WTC11 (cell line): ENCODE data around the gene LNX2. TPM values are rescaled to one million over a fixed set of nuclear protein-coding genes. Genes with fewer than 3 reads are reported as not detected.

Experiments
- AFF4 ChIP-seq: sonication (generic); formaldehyde crosslinking; IDR thresholded peaks from 2 replicates; pipeline ENCODE4 v1.8.1; 2023; ENCODE audit warnings: mild to moderate bottlenecking, missing genetic modification reagents, borderline replicate concordance
- CREM ChIP-seq: sonication (generic); formaldehyde crosslinking; IDR thresholded peaks from 2 replicates; pipeline ENCODE4 v1.8.1; 2022; ENCODE audit warnings: mild to moderate bottlenecking, missing genetic modification reagents, moderate library complexity
- GABPB1 ChIP-seq: sonication (generic); formaldehyde crosslinking; IDR thresholded peaks from 2 replicates; pipeline ENCODE4 v1.8.1; 2023; ENCODE audit warnings: mild to moderate bottlenecking, missing genetic modification reagents
- GRHL2 ChIP-seq: fragments of 250-450 bp; sonication (Bioruptor Pico); IDR thresholded peaks from 2 replicates; pipeline ENCODE4 v1.8.0; 2022; ENCODE audit warnings: mild to moderate bottlenecking, moderate library complexity; ENCODE audit not compliant: insufficient replicate concordance, severe bottlenecking
- HMGXB4 ChIP-seq: sonication (generic); formaldehyde crosslinking; IDR thresholded peaks from 2 replicates; pipeline ENCODE4 v1.8.1; 2023; ENCODE audit warnings: mild to moderate bottlenecking, moderate library complexity, missing genetic modification reagents
- JAZF1 ChIP-seq: fragments of 250-450 bp; sonication (Bioruptor Pico); IDR thresholded peaks from 2 replicates; pipeline ENCODE4 v1.9.0; 2021; ENCODE audit warnings: moderate library complexity, mild to moderate bottlenecking, inconsistent platforms
- NR3C1 ChIP-seq: sonication (generic); formaldehyde crosslinking; conservative IDR thresholded peaks from 2 replicates; pipeline ENCODE4 v1.8.1; 2023; ENCODE audit warnings: low read depth, mild to moderate bottlenecking, missing genetic modification reagents
- PRRX2 ChIP-seq: fragments of 250-450 bp; sonication (Bioruptor Pico); IDR thresholded peaks from 2 replicates; pipeline ENCODE4 v1.8.0; 2021; ENCODE audit warnings: mild to moderate bottlenecking
- ZNF232 ChIP-seq: sonication (generic); formaldehyde crosslinking; IDR thresholded peaks from 2 replicates; pipeline ENCODE4 v1.8.0; 2022; ENCODE audit warnings: mild to moderate bottlenecking, missing genetic modification reagents
- ZNF281 ChIP-seq: sonication (generic); formaldehyde crosslinking; IDR thresholded peaks from 2 replicates; pipeline ENCODE4 v1.8.0; 2023; ENCODE audit warnings: mild to moderate bottlenecking, missing genetic modification reagents
- ZNF532 ChIP-seq: fragments of 250-450 bp; sonication (Bioruptor Pico); IDR thresholded peaks from 2 replicates; pipeline ENCODE4 v1.9.0; 2021; ENCODE audit warnings: mild to moderate bottlenecking, borderline replicate concordance
- total RNA-seq: library from RNA; stranded (reverse); gene quantifications from 3 replicates; pipeline ENCODE4 v1.2.3, GENCODE V29; 2021

LNX2 gene
- total RNA-seq, 1 experiment from 2014 or later = 10.1 TPM

GRCh38 chr13:27643334-27644132 is 23.2 kb upstream of the LNX2 start (continued):
- TF ChIP-seq AFF4 (CRISPR knock-in tag) (no peak), GRHL2 (CRISPR knock-in tag) (no peak), ZNF232 (CRISPR knock-in tag) (no peak), NR3C1 (no peak), JAZF1 (CRISPR knock-in tag) (no peak), PRRX2 (no peak), GABPB1 (CRISPR knock-in tag) (no peak), ZNF281 (CRISPR knock-in tag) (no peak), HMGXB4 (CRISPR knock-in tag) (no peak), ZNF532 (CRISPR knock-in tag) (no peak), CREM (CRISPR knock-in tag) (no peak)
